Measurements from ENCODE around the gene SPOCK1. TPM values are rescaled to one million over a fixed set of nuclear protein-coding genes. Genes with fewer than 3 reads are reported as not detected.

Gene SPOCK1
- total RNA-seq, 1 experiment from 2014 or later, result 10.9 TPM

DNA sequence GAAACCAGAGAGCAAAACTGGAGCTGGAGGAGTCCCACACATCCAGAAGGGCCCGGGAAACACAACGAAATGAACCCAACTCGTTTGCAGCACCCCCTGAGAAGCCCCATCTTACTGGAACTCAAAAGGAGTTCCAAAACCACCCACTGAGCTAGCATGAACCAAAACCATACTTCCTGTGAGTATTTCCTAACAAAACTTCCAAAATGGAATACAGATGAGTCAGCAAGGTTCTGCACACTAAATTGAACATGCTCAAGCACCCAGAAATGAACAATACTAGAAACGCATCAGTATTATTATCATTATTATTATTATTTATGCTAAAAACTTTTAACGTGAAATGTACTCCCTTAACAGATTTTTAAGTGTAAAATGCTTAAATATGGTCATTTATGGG is 8.0 kb upstream of the SPOCK1 start:
- no CpG with 5 or more reads among the region's 5 CpGs for WGBS (ENCODE audit: extremely low coverage, insufficient read length, low lambda C conversion rate)
- Histone ChIP-seq H3K56ac (ENCODE audit: insufficient read length, low read depth, low read length) (no peak overlapping the region), H3K79me2 (ENCODE audit: insufficient read depth, low read length) (no peaks in the 10 kb centered on the region), H3K18ac (ENCODE audit: insufficient read length, low read depth, low read length) (no peak overlapping the region), H3K14ac (ENCODE audit: insufficient read depth, low read length) (no peak overlapping the region), H2BK5ac (ENCODE audit: insufficient read length, low read length) (no peak overlapping the region), H4K20me1 (ENCODE audit: control insufficient read depth, insufficient read depth, insufficient read length) (no peaks in the 10 kb centered on the region), H4K91ac (ENCODE audit: insufficient read length, low read depth, low read length) (no peak overlapping the region), H4K5ac (ENCODE audit: insufficient read length, low read depth, low read length) (no peak overlapping the region), H2BK120ac (ENCODE audit: low read depth, low read length, poor library complexity, severe bottlenecking) (no peak overlapping the region), H3K4ac (ENCODE audit: low read depth, low read length) (no peak overlapping the region), H3K9ac (ENCODE audit: extremely low read depth, insufficient read length, low read length) (no peak overlapping the region), H3T11ph (ENCODE audit: low read length) (no peak overlapping the region), H3K27ac (ENCODE audit: insufficient read length, low read depth, low read length) (no peak overlapping the region), H2BK15ac (ENCODE audit: low read depth, low read length) (no peak overlapping the region), H2BK20ac (ENCODE audit: low read depth, low read length, poor library complexity, severe bottlenecking) (no peak overlapping the region), H2BK12ac (ENCODE audit: insufficient read length, low read depth, low read length) (no peak overlapping the region), H4K8ac (replicated peaks; ENCODE audit: insufficient read length, low read depth, low read length) (no peak overlapping the region), H3K9me3 (ENCODE audit: control insufficient read depth, low read depth, low read length) (no peaks in the 10 kb centered on the region), H2AFZ (ENCODE audit: low read length) (no peak overlapping the region), H3K4me2 (ENCODE audit: insufficient read depth, insufficient read length, low read length) (no peak overlapping the region), H3K4me1 (ENCODE audit: insufficient read depth, low read length) (no peaks in the 10 kb centered on the region), H3K23ac (ENCODE audit: insufficient read length, low read depth, low read length) (no peak overlapping the region), H3K27me3 (ENCODE audit: insufficient read depth, low read length) (no peaks in the 10 kb centered on the region), H3K79me1 (ENCODE audit: insufficient read depth, low read depth, low read length, poor library complexity, severe bottlenecking) (no peaks in the 10 kb centered on the region), H3K23me2 (ENCODE audit: insufficient read length, low read depth, low read length, poor library complexity, severe bottlenecking) (no peaks in the 10 kb centered on the region), H2AK5ac (ENCODE audit: insufficient read length, low read length) (no peak overlapping the region)
- H3K4me1 Mint-ChIP-seq, result no peaks in the 10 kb centered on the region
- H3K27me3 Mint-ChIP-seq (ENCODE audit: low read depth), result peaks cover 5% of the 10 kb centered on the region
- no peaks in the 10 kb centered on the region for H3K9me3 Mint-ChIP-seq
- H3K4me3 Mint-ChIP-seq, result no peak overlapping the region
- H3K27ac Mint-ChIP-seq, result no peak overlapping the region
- H3K36me3 Mint-ChIP-seq (ENCODE audit: insufficient read depth in 1 of 3, low read depth in 3 of 3), result no peaks in the 10 kb centered on the region
- no peak for DNase-seq
- no peak for TF ChIP-seq CTCF (conservative IDR thresholded peaks at IDR 0.05)

Measured in H9 (cell line).